Mammary epithelial cell (primary cell): ENCODE results near the gene C19orf25.

Experiments
- EZH2 ChIP-seq: IDR thresholded peaks from 2 replicates; pipeline ENCODE4 v1.6.1; 2012; ENCODE audit warnings: low read length, inconsistent platforms, borderline replicate concordance
- TF ChIP-seq, protein P1 (sequence below), 2 donors: IDR thresholded peaks in 1 of 2; conservative IDR thresholded peaks in 1 of 2; 2 replicates each; pipeline ENCODE4 v1.5.1; 2011 to 2012; ENCODE audit warnings: inconsistent platforms in 2 of 2, low read length in 2 of 2, mild to moderate bottlenecking in 2 of 2, control low read depth in 1 of 2, low read depth in 1 of 2; ENCODE audit not compliant: insufficient read depth in 1 of 2; ENCODE audit errors: extremely low read depth in 1 of 2

DNA sequence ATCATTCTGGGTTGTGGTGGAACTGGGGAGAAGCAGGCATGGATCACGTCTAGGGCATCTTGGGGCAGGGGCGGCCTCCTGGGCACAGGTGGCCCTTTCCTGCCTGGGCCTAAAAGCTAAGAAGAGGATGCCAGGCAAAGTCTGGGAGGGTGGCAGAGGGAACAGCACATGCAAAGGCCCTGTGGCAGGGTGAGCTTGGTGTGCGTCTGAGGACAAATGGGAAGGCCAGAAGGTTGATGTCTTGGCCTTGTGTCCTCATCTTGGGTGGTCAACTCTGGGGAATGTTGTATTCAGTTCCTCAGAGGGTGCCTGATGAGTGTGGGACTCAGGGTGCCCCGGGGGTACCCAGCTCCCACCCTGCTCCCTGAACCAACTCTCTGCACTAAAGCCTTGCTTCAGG lies 39.5 kb upstream of the C19orf25 start:
- TF ChIP-seq, protein P1, sequence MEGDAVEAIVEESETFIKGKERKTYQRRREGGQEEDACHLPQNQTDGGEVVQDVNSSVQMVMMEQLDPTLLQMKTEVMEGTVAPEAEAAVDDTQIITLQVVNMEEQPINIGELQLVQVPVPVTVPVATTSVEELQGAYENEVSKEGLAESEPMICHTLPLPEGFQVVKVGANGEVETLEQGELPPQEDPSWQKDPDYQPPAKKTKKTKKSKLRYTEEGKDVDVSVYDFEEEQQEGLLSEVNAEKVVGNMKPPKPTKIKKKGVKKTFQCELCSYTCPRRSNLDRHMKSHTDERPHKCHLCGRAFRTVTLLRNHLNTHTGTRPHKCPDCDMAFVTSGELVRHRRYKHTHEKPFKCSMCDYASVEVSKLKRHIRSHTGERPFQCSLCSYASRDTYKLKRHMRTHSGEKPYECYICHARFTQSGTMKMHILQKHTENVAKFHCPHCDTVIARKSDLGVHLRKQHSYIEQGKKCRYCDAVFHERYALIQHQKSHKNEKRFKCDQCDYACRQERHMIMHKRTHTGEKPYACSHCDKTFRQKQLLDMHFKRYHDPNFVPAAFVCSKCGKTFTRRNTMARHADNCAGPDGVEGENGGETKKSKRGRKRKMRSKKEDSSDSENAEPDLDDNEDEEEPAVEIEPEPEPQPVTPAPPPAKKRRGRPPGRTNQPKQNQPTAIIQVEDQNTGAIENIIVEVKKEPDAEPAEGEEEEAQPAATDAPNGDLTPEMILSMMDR (conservative IDR thresholded peaks at IDR 0.05 in 1 of 2, IDR thresholded peaks at IDR 0.05 in 1 of 2; ENCODE audit: extremely low read depth in 1 of 2, insufficient read depth in 1 of 2, low read depth in 1 of 2, low read length in 2 of 2): no peak
- TF ChIP-seq EZH2: no peak
